ENCODE measurements around the gene RNF26. TPM values are rescaled to one million over a fixed set of nuclear protein-coding genes. Genes with fewer than 3 reads are reported as not detected.

RNF26 gene
- total and polyA plus RNA-seq, 2 of the 4 experiments (the other 2 are of a cell fraction), result 3.4 to 36.7 TPM

GRCh38 chr11:119338965-119339588 lies 4.8 kb downstream of the RNF26 start:
- peak overlapping the region; percentile 95 for H4K91ac ChIP-seq (ENCODE audit: insufficient read depth, low read depth, low read length)
- WGBS, 2 experiments (ENCODE audit: extremely low coverage in 2 of 2, insufficient read length in 1 of 2), result 21% methylated on average over 5 of the region's 11 CpGs; no CpG with 5 or more reads in 1 of the 2 experiments
- in situ Hi-C loops (cut with MboI; ENCODE audit: low sequenced_read_pairs), result no loop called here
- no peak for DNase-seq
- peak overlapping the region; percentile 84 for H2AK9ac ChIP-seq (replicated peaks; ENCODE audit: low read depth, low read length, poor library complexity)
- H4K20me1 ChIP-seq (ENCODE audit: insufficient read depth, low read length), result peaks cover 5% of the 10 kb centered on the region; the same call in 1 of the 2 replicates
- peak overlapping the region; percentile 84 for H3K4ac ChIP-seq (ENCODE audit: low read depth, low read length)
- H3K4me3 ChIP-seq (ENCODE audit: insufficient read depth, low read depth, low read length), result peak overlapping the region; percentile 49
- H3K9me3 ChIP-seq (ENCODE audit: control insufficient read depth, insufficient read depth, low read length), result no peaks in the 10 kb centered on the region
- intact Hi-C loops (cut with micrococcal nuclease), result loop anchor here (1.0 to 5.0 kb wide), 8 partner anchors 18 to 244 kb away; partner anchors contain the start of genes ABCG4 and CBL
- peaks cover 26% of the 10 kb centered on the region for H3K4me1 ChIP-seq (ENCODE audit: control insufficient read depth, insufficient read depth, low read length)
- POLR2A ChIA-PET (ENCODE audit: unreplicated experiment), result interaction anchor here (1.0 kb wide), 1 partner anchor 15 kb away, joined by 3 read pairs; no protein-coding TSS in a partner anchor
- peak overlapping the region; percentile 72 for H2AK5ac ChIP-seq (ENCODE audit: low read depth, low read length)
- H2BK120ac ChIP-seq (ENCODE audit: low read depth, low read length), result peak overlapping the region; percentile 81
- peak overlapping the region; percentile 65 for H2BK20ac ChIP-seq (ENCODE audit: low read depth, low read length)
- peaks cover 10% of the 10 kb centered on the region for H3K9me1 ChIP-seq (ENCODE audit: insufficient read depth, low read length)
- no peaks in the 10 kb centered on the region for H3K27me3 ChIP-seq (ENCODE audit: control insufficient read depth, insufficient read depth, low read length)
- H3K4me2 ChIP-seq (ENCODE audit: low read depth, low read length), result peak overlapping the region; percentile 56
- H3K9ac ChIP-seq (ENCODE audit: low read depth, low read length), result peak overlapping the region; percentile 54
- H3K23ac ChIP-seq (ENCODE audit: low read depth, low read length), result peak overlapping the region; percentile 93
- H2BK5ac ChIP-seq (ENCODE audit: low read depth, low read length, poor library complexity, severe bottlenecking), result peak overlapping the region; percentile 44
- peaks cover 17 to 42% of the 10 kb centered on the region in 2 experiments; a peak in 3 of 4 replicates for H3K79me1 ChIP-seq (ENCODE audit: low read depth in 1 of 2, low read length in 2 of 2)
- peak overlapping the region; percentile 30; the same call in 1 of the 2 replicates for H3K18ac ChIP-seq (ENCODE audit: low read depth, low read length)
- peak overlapping the region; percentile 74 for H3K14ac ChIP-seq (replicated peaks; ENCODE audit: low read depth, low read length)
- peak overlapping the region; percentile 42 for H4K5ac ChIP-seq (ENCODE audit: low read depth, low read length)
- no peak for ATAC-seq (ENCODE audit: low read depth)
- peak overlapping the region; percentile 74 for H3K27ac ChIP-seq (ENCODE audit: insufficient read depth, low read length)
- TF ChIP-seq CTCF (conservative IDR thresholded peaks at IDR 0.05; ENCODE audit: low read depth, low read length) (no peak), MXI1 (IDR thresholded peaks at IDR 0.05; ENCODE audit: borderline replicate concordance, low read depth, low read length) (no peak), MAZ (IDR thresholded peaks at IDR 0.05; ENCODE audit: borderline replicate concordance, low read depth, low read length) (no peak), RCOR1 (IDR thresholded peaks at IDR 0.05; ENCODE audit: insufficient replicate concordance, low read length) (no peak), SMC3 (IDR thresholded peaks at IDR 0.05; ENCODE audit: low read depth, low read length) (no peak), CHD1 (IDR thresholded peaks at IDR 0.05; ENCODE audit: low read depth, low read length) (no peak), RAD21 (IDR thresholded peaks at IDR 0.05; ENCODE audit: low read length) (no peak), ELK1 (IDR thresholded peaks at IDR 0.05; ENCODE audit: borderline replicate concordance, low read depth, low read length) (no peak), NFE2L2 (IDR thresholded peaks at IDR 0.05; ENCODE audit: low read depth, low read length) (no peak), MAFK (IDR thresholded peaks at IDR 0.05; ENCODE audit: low read depth, low read length) (no peak), RFX5 (IDR thresholded peaks at IDR 0.05; ENCODE audit: low read depth, low read length) (no peak), BHLHE40 (IDR thresholded peaks at IDR 0.05; ENCODE audit: low read depth, low read length) (no peak)
- H2BK15ac ChIP-seq (ENCODE audit: low read depth, low read length), result peak overlapping the region; percentile 59; the same call in 1 of the 3 replicates
- H4K8ac ChIP-seq (ENCODE audit: low read depth in 2 of 2, low read length in 2 of 2), result peak overlapping the region; percentile 17 to 78; a peak in 3 of 4 replicates
- CTCF ChIA-PET, result interaction anchor here (0.5 to 2.4 kb wide), 19 partner anchors 14 to 880 kb away, joined by 3 to 20 read pairs (median 4); partner anchors contain the start of genes MCAM and USP2
- dilution Hi-C loops (cut with HindIII; ENCODE audit: low sequenced_read_pairs, unreplicated experiment), result no loop called here
- peak overlapping the region; percentile 92 for H2AFZ ChIP-seq (replicated peaks; ENCODE audit: low read length, poor library complexity)
- H3K36me3 ChIP-seq (ENCODE audit: control insufficient read depth, insufficient read depth, low read length), result peaks cover 2% of the 10 kb centered on the region; the same call in 1 of the 2 replicates
- peak overlapping the region; percentile 62; the same call in 1 of the 2 replicates for H3K56ac ChIP-seq (ENCODE audit: extremely low read depth, insufficient read depth, low read length)
- BruUV-seq (replicated peaks), result no TSS peak

All from IMR-90 (cell line).